Measurements from ENCODE around the gene POLR1H.
"Not testable (repeated sequence)": the region's sequence is repeated elsewhere in the genome, so short reads cannot be mapped to it uniquely, and the experiment has no call there.

POLR1H gene, protein sequence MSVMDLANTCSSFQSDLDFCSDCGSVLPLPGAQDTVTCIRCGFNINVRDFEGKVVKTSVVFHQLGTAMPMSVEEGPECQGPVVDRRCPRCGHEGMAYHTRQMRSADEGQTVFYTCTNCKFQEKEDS

DNA sequence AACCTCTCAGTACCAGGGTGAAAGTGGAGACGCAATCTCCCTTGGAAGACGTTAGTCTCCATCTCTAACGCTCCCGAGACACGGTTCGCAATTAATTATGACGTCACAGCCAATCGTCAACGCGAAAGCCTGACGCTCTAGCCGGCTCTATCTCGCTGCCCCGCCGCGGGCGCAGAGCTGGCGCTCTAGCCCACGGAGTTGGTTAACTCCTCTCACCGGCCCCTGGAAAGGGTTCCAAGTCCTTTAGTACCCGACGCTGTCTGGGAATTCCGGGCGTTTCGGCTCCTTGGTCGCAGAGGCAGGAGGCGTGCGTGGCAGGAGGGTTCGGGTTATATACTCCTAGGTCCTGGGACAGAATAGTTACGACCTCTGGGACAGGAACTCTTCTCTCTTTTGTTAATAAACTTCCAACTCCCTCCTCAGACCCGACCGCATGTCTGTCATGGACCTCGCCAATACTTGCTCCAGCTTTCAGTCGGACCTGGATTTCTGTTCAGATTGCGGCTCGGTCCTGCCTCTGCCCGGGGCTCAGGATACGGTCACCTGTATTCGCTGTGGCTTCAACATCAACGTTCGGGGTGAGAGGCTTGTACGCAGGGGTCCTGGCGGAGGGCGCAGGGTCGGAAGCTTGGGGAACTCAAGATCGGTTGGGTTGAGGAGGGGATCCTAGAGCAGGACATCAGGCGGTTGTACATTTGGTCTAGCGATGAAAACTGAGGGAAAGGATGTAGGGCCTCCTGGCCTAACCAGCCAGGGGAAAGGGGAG, at the start of gene POLR1H:
Gene POLR1H (plus strand): TSS at position 174 of the 766 bp plus-strand sequence. CDS start 260 bp downstream, at position 434.
- peak; percentile 95 for DNase-seq

DNA sequence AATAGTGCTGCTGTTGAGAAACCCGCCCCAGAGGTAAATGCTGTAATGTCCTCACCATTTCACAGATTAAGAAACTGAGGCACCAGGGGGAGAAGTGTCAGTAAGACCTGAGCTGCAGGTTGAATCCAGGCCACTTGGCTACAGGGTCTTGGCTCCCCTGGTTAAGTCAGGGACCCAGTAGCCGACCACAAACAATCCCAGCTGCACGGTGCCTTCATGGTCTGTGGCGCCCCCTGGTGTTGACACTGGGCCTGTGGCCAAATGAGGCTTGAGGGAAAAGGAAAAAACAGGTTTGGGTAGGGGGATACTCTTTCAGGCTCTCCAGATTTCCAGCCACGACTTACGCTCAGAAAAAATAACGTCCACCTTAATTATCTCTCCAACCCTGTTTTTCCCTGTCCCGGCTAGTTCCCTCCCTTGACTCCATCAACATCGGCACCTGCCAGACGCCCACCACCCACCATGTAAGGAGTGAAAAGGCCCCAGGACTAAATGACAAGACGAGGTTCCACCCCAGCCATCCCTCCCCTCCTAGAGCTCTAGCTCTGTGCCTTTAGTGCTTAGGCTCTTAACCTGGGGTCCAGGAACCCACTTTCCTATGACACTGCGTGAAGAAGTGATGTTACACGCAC, 47.7 kb upstream of the POLR1H start:
- DNase-seq, result peak; percentile 11

DNA sequence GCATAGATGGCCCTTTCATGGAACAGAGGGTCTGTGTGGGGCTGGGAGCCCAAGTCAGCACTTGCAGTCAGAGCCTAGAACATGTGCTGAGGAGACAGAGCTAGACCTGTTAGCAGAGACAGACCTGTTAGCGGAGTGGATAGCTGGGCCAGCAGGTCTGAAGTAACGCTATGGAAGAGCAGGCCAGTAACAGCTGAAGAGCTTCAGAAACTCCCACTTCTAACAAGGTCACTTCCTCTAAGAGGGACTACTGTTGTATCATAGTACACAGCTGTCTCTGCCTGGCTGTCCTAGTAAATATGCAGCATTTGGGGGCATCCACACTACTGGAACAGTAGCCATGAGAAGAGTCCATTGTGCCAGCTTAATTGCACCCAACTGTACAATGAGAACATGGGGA, 41.2 kb upstream of the POLR1H start:
- no peak for DNase-seq

DNA sequence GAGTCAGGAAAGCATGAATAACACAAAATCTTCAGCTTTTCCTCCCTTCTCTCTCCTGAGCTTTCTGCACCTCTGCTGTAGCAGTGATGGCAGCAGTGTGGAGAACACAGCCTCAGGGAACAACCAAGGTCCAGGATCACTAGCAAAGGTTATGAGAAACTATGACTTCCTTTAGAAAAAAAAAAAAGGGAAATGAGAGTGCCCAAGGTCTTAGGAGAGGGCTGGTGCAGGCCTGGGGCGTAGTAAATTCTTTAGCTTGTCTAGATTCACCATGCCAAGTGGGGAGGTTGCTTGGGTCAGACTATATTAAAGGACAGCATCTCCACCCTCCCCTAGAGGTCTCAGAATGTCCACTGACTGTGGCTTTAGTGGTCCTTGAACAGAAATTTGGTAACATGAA, 40.4 kb upstream of the POLR1H start:
- DNase-seq, result no peak

DNA sequence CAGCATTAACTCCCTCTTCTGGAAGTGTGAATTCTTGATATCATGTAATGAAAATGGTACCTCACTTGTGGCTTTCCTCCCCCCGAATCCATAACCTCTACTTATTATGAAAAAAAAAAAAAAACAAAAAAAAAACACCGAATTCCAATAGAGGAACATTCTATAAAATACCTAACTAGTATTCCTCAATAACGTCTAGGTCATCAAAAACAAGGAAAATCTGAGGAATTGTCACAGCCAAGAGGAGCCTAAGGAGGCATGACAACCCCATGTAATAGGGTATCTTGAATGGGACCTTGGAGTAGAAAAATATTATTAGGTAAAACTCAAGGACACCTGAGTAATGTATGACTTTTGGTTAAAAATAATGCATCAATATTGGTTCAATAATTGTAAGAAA, 38.9 kb upstream of the POLR1H start:
- DNase-seq, result no peak

DNA sequence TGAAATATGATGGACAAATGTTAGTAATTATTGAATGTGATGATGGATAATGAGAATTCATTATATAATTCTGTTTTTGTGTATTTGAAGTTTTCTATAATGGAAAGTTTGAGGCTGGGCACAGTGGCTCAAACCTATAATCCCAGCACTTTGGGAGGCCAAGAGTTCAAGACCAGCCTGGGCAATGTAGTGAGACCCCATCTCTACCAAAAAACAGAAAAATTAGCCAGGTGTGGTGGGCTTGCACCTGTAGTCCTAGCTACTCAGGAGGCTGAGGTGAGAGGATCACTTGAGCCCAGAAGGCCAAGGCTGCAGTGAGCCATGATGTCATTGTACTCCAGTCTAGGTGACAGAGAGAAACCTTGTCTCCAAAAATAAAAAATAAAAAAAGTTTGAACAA, 38.4 kb upstream of the POLR1H start:
- DNase-seq, result not testable (repeated sequence)

DNA sequence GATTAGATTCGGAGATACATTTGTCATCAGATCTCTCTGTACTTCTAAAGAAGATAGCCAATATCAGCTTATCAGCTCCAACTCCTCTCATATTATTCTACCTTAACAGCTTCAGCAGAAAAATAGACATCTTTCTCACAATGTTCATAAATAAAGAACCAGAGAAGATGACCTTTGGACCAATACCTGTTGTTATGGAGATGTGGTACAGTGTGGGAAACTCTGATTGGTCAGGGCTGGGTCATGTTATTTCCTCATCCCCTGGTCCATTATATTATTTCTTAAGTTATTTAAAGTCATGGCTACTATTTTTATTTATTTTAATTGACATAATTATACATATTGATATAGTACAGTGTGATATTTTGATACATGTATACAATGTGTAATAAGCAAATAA, 35.9 kb upstream of the POLR1H start:
- DNase-seq, result no peak

DNA sequence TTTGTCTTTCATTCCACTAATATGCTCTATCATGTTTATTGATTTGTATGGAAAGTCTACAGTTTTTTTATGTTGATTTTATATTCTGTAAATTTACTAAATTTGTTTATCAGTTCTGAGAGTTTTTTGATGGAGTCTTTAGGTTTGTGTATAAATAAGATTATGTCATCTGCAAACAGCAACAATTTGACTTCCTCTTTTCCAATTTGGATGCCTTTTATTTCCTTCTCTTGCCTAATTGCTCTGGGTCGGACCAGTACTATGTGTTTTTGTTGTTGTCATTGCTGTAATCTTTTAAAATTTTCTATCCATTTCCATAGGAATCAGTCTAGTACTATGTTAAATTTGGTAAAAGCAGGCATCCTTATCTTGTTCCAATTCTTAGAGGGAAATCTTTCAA, 31.5 kb upstream of the POLR1H start:
- DNase-seq, result no peak

DNA sequence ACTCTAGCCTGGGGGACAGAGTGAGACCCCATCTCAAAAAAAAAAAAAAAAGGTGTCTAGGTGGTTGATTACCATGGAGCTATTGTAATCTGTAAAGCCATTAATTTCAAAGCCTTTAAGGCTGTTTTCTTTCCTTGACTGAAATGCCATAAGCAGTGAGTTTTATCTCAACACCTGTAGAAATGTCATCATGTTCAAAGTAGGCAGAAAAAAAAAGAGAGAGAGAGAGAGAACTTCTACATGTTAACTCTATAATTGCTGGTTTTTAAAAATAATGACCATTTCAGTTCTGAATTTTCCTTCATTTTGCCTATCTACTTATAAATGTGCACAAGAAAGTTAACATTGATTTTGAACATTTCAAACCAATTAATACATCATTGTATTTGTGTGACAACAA, 29.7 kb upstream of the POLR1H start:
- no peak for DNase-seq

DNA sequence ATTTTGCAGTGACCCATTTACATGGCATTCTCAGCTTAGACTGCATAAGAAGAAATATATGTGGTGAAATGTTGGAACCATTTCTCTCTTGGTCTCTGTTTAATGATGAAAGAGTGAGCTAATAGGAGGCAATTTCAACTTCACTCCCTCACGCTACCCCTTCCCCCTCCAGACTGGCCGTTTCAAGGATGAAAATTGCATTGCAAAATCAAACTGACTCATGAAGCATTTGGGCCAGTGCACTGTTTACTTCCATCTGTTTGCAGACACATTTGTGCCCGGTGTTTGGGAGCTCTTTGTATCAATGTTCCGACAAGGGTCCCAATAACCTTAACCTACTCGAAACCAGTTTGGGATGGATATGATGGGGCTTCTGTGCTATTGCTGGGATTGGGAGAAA, 27.6 kb upstream of the POLR1H start:
- not testable (repeated sequence) for DNase-seq

DNA sequence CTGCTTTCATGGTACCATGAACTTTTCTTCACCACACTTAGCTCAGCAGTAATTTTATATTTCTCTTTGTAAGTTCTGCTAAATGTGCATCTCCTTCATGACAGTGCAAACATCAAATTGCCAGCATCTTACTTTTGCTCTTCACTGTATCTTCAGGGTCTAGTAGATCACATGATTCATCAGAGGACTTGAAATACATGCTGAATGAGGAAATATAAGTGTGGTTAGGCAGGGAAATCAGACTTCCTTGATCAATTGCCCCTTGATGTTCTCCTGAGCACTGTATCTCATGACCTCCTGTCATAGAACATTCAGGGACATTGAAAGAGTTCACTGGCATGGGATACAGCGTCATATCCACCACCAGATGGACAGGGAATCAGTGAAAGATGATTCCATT, 25.3 kb upstream of the POLR1H start:
- DNase-seq, result no peak

DNA sequence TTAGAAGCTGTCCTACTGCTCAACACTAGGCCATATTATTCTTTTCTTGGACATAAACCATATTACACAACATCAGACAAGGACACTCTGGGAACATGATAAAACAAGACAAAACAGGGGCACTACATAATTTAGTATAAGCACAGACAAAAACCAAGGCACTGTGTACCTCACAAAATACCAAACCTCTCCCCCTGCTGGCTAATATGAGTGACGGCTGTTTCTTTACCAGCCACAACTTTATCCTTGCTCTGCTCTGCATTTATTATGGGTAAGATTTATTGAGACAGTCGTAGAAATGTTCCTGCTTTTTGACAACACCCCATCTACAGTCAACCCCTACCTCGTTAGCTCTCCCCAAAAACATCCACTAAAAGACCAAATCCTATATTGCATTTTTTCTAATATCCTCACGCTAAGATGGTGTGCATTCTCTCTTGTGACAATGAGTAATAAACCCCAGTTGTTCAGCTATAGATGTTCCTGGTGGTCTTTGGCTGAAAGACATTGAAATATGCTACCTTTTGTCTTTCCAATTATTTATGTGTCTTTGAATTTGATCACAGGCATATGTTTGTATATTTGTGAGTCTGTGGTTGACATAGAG, 23.8 kb upstream of the POLR1H start:
- DNase-seq, result peak; percentile 11

DNA sequence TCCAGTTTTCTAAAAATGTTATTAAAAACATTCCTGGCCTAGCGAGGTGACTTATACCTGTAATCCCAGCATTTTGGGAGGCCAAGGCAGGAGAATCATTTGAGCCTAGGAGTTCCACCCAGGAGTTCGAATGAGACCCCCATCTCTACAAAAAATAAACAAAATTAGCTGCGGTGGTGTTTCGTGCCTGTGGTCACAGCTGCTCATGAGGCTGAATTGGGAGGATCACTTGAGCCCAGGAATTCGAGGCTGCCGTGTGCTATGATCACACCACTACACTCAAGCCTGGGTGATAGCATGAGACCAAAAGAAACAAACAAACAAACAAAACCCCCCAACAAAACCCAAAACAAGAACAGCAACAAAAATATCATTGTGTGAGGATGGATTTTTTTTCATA, 19.8 kb upstream of the POLR1H start:
- DNase-seq, result no peak

DNA sequence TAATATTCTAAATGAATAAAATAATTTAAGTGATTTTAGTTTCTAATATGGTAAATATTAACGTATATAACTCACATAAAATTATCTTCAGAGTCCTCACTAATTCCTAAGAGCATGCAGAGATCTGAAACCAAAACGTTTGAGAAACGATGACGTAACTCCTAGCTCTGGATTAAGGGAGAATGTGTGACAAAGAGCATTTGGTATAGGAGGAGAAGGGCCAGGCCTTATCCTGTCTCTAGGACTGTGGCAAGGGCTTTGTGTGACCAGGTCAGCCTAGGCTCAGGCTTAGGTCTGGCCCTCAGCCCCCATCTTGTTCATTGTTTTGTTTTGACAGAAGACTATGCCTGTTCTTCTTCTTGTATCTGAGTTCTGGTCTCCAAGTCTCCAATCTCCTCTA, 19.2 kb upstream of the POLR1H start:
- DNase-seq, result no peak

DNA sequence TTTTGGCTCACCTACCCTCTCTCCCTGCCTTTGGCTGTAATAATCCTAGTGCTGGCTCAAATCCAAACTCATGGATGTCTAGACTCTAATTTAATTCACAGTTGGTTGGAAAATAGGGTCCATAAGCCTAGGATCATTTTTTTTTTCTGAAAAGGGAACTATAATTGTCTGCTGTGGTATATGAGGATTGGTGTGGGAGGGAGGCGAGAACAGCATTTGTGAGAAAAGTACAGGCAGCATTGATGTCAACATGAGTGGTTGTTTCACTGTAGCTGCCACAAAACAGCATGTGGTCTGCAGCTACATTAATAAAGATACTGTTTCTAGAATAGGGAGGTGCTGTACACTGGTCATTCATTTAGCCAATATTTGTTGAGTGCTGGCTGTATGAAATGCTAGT, 18.6 kb upstream of the POLR1H start:
- DNase-seq, result no peak

DNA sequence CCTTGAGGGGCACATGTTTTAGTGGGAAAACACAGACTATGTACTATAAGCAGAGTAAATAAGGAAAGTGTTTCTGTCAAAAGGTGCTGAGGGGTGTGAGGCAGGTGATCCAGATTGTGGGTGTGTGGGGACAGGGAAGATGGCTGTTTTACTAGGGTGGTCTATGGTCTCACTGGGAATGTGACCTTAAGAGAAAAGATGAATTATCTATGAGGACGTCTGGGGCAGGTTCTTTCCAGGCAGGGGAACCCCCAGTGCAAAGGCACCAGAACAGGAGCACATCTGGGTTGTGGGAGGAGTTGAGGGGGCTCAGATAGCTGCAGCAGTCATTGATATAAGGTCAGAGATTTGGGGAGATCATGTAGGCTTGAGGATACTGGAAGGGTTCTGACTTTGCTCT, 18.2 kb upstream of the POLR1H start:
- DNase-seq, result no peak

DNA sequence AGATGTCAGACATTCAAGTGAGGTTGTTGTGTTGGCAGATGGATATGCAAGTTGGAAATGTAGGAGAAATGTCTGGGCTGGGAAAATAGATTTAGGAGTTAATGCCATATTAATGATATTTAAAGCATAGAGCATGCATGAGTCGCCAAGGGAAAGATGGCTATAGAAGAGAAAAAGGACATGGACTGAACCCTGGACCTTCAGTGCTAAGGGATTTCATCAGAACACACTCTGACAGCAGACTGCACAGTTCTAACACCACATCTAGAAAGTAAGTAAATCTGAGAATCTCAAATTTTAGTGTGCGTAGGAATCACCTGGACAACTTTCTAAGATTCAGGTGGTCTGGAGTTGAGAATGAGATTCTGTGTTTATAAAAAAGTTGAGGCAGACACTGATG, 17.3 kb upstream of the POLR1H start:
- DNase-seq, result no peak

DNA sequence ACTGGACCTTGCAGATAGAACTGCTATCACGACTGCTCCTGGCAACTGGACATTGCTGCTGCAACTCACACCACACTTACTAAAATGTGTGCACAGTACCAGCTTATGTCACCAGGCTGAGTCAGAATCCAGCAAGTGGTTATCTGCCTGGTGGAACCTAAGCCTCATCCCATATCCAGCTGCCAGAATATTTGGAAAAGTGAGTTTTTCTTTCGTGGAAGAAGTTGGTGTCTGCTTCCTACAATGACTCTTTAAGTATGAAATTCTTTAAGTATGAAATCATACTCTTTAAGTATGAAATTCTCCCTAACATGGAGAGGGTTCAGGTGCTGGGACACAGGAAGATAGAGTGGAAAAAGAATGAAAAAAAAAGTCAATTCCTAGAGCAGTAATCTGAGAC, 16.4 kb upstream of the POLR1H start:
- DNase-seq, result no peak

DNA sequence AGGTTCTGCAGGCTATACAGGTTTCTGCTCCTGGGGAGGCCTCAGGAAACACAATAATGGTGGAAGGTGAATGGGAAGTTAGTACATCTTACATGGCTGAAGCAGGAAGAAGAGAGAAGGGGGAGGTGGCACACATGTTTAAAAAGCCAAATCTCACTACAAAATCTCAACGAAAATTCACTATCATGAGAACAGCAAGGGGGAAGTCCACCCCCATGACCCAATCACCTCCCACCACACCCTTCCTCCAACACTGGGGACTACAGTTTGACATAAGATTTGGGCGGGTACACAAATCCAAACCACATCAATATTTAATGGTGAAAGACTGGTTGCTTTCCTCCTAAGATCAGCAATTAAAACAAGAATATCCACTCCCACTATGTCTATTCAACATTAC, 13.8 kb upstream of the POLR1H start:
- no peak for DNase-seq

DNA sequence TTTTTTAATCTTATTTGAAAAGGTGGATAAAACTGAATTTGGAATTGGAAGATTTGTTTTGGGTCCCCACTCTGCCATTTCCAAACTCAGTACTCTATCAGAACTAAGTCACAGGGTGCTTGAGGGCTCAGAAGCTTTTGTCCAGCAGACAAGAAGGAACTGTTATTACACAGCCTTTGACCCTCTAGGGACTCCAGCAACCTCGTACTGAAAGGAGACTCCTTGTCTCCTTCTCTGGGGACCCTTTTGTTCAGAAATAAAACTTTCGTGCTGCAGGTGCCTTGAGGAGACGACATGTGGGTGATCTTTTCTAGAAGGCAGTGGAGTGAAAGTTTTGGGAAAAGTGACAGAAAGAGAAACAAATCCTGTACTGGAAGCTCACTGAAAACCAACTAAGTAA, 7.4 kb upstream of the POLR1H start:
- no peak for DNase-seq

DNA sequence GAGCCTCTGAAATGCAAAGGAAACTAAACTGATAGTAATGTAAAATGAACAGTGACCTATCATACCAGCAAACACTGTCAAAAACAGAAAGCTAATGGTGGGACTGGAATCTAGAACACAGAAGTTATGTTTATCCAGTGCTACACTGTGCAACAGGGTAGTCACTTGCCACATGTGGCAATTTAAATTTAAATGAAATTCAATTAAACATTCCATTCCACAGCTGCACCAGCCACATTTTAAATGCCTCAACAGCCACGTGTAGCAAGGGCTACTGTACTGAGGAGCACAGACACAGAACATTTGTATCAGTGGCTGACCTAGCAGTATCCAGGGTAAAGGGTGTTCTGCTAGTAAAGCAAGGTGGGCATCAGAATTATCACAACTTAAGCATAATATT, 5.6 kb upstream of the POLR1H start:
- DNase-seq, result no peak

DNA sequence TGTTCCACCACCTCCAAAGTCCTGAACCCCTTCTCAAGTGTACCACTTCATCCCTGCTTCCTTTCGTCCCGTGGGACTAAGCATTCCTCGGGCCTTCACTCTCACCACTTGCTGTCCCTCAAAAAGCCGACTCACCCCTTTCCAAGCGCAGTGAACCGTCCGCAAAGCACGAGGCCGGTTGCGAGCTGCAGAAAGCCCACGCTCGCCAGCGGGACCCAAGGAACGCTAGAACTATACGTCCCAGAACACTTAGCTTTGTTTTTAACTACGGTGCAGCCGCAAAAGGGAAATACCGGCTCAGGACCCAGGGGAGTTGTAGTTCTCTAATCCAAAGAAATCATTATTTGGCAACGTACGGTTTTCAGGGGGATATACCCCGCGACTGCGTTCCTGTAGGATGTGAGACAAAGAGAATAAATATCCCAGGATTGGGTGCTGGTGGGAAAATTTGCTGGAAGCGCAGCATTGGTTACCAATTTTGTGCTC, 416 bp upstream of the POLR1H start:
- no peak for DNase-seq

DNA sequence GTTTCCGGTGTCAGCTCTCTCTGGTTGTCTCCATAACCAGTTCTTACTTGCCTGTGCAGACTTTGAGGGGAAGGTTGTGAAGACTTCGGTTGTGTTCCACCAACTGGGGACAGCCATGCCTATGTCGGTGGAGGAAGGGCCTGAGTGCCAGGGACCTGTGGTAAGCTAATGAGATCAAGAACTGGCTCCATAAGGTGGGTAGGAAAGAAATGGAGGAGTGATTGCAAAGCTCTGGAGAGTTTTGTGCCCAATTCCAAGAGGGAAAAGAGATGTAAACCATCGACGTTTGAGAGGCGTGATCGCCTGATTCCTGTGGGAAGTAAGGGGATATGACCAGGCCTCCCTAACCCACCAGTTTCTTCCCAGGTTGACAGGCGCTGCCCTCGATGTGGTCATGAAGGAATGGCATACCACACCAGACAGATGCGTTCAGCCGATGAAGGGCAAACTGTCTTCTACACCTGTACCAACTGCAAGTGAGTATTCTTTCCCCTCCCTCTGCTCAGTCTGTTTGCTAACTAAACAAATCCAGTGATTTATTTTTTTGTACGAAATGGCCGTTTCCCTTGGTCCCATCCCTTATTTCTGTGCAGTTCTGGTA, 893 bp downstream of the POLR1H start:
- peak; percentile 32 for DNase-seq

Data from NCI-H2171 treated with DMSO at 0.1 percent for 48 hours (cell line).